HG03280 (cell line): ENCODE measurements around the gene INSC.

Experiments used
- ATAC-seq: cut with Tn5 transposase; IDR thresholded peaks from one replicate; pipeline ENCODE4 v1.9.1; 2021; ENCODE audit warnings: mild to moderate bottlenecking, moderate library complexity; ENCODE audit not compliant: unreplicated experiment

INSC gene

GRCh38 chr11:15276621-15277020 is 161.9 kb downstream of the INSC start:
- ATAC-seq, result no peak

GRCh38 chr11:15278128-15278527 is 163.4 kb downstream of the INSC start:
- no peak for ATAC-seq

DNA sequence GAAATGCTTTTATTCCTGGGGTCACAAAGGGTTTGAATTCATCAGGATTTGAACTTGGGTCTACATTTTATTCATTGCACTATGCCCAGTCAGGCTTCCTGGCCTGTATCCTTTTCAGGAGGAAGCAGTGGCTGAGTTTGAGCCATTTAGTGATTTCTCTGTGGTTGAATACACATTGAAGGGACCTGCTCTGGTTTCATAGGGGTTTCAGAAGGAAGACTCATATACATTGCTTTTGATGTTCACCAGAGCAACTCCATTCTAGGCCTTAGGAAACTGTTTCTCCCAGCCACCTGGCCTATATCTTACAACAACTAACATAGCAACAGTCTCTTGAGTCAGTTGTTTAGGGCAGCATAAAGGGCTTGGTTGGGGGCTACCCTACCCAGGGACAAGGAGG is 165.7 kb downstream of the INSC start:
- no peak for ATAC-seq

GRCh38 chr11:15282754-15283153 is 168.0 kb downstream of the INSC start:
- no peak for ATAC-seq

- no peak for ATAC-seq
Measured at GRCh38 chr11:15286465-15286864, 171.7 kb downstream of the INSC start.

- no peak for ATAC-seq
Measured at GRCh38 chr11:15288863-15289262, 174.1 kb downstream of the INSC start.

GRCh38 chr11:15289723-15290122 is 175.0 kb downstream of the INSC start:
- no peak for ATAC-seq

DNA sequence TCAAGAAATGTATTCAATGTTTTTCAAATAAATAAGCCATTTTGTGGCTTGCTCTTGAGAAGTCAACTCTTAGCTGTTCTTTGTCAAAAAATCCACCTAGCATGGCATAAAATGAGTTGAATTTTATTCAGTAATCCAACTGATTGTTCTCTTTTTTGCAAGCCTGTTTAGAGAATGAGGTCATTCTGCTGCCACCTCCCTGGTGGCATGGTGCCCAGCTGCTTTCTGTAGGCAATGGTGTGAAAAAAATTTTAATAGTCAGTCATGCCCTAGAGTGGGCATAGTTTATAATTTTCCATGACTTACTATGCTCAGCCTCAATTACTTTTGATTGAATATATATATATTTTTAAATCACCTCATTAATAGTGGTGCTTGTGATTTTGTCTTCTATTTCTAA is 177.2 kb downstream of the INSC start:
- ATAC-seq, result no peak

DNA sequence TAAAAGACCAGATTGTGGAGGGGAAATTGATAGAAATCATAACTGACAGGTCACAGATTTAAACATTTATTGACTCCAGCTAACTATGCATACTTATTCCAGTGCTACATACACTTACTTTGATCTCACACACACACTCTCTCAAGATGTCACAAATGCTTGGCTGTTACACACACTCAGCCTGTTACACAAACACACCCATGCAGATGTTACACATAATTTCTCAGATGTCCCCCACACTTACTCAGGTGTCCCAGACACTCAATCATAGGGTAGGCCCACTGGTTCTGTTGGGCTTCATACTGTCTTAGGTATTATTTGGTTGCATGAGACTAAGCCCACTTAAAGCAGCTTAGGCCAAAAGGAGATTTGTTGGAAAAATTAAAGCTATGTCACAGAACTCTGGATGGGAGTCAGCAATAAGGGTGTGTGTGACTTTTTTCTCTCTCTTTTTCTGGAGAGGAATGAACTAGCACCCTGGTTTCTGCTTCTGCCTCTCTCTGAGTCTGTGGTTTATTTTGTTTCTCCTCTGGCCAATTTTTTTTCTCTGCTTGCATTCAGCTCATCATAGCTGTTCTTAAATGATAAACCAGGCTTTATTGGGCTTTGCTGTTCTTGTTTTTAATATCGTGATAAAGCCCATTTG is 179.4 kb downstream of the INSC start:
- ATAC-seq, result no peak

- no peak for ATAC-seq
Measured at GRCh38 chr11:15295695-15296094, 181.0 kb downstream of the INSC start.
